Dedifferentiated amniotic fluid mesenchymal stem cell (primary cell): ENCODE data around the gene KCNK2.

ENCODE experiments used
- DNase-seq: peaks from one replicate; pipeline ENCODE4 v3.0.0-alpha.2; 2016; ENCODE audit errors: extremely low spot score

Gene KCNK2

GRCh38 chr1:215082532-215083382, at the start of gene KCNK2:
KCNK2 (plus strand) TSS chr1:215082737; CDS start chr1:215083386, 649 bp downstream.
- DNase-seq: no peak

GRCh38 chr1:215032911-215033526, 49.5 kb upstream of the KCNK2 start:
- DNase-seq: no peak

GRCh38 chr1:215040190-215040589, 42.3 kb upstream of the KCNK2 start:
- no peak for DNase-seq

- no peak for DNase-seq
Observed at GRCh38 chr1:215043401-215043800, 39.1 kb upstream of the KCNK2 start.

- DNase-seq: no peak
Observed at GRCh38 chr1:215044151-215044550, 38.4 kb upstream of the KCNK2 start.

GRCh38 chr1:215045698-215046308, 36.7 kb upstream of the KCNK2 start:
- no peak for DNase-seq

- no peak for DNase-seq
Observed at GRCh38 chr1:215052256-215053015, 30.1 kb upstream of the KCNK2 start.

- no peak for DNase-seq
Observed at GRCh38 chr1:215054266-215054665, 28.3 kb upstream of the KCNK2 start.

GRCh38 chr1:215055281-215055935, 27.1 kb upstream of the KCNK2 start:
- DNase-seq: no peak

- DNase-seq: no peak
Observed at GRCh38 chr1:215056584-215056983, 26.0 kb upstream of the KCNK2 start.

- no peak for DNase-seq
Observed at GRCh38 chr1:215059947-215060346, 22.6 kb upstream of the KCNK2 start.

- no peak for DNase-seq
Observed at GRCh38 chr1:215064327-215064726, 18.2 kb upstream of the KCNK2 start.

- DNase-seq: no peak
Observed at GRCh38 chr1:215071078-215071477, 11.5 kb upstream of the KCNK2 start.

- DNase-seq: no peak
Observed at GRCh38 chr1:215076322-215076721, 6.2 kb upstream of the KCNK2 start.

- DNase-seq: no peak
Observed at GRCh38 chr1:215079456-215079855, 3.1 kb upstream of the KCNK2 start.

- no peak for DNase-seq
Observed at GRCh38 chr1:215081661-215082531, 641 bp upstream of the KCNK2 start.

GRCh38 chr1:215083383-215083961, 935 bp downstream of the KCNK2 start:
- no peak for DNase-seq

- DNase-seq: no peak
Observed at GRCh38 chr1:215084621-215085020, 2.1 kb downstream of the KCNK2 start.

GRCh38 chr1:215087603-215088002, 5.1 kb downstream of the KCNK2 start:
- DNase-seq: no peak

GRCh38 chr1:215094381-215094780, 11.8 kb downstream of the KCNK2 start:
- no peak for DNase-seq
